Measurements from ENCODE around the gene CRLF1.

Gene CRLF1

DNA sequence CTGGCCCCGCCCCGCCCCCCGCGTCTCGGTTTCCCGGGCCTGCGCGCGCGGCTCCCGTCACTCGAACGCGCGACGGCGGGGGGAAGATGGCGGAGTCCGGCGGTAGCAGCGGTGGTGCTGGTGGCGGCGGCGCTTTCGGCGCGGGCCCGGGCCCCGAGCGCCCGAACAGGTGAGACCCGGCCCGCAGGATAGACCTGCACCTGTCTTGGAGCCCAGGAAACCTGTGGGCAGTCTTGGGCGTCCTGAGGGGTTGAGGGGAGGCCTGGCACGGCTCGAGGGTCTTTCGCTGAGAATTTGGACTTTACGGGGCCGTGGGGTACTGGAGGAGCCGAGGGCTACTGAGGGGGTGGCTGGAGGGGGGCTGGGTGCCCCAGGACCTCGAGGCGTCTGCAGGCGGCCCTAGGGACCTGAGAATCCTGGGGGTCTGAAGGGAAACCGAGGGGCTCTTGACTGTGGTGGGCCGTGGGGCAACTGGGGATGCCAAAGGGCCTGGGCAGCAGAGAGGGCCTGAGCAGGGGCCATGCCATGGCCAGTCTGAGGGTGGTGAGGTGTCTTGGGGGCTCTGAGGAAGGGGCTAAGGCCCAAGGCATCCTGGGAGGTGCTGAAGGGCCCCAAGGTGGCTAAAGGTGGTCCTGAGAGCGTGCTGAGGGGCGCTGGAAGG lies 30.5 kb upstream of the CRLF1 start, which contains the start of gene KLHL26:
Gene KLHL26 (plus strand): TSS at position 60 of the 661 bp plus-strand sequence. CDS start 27 bp downstream, at position 87.
- DNase-seq (ENCODE audit: low read depth), result no peak
- TF ChIP-seq, protein P1, sequence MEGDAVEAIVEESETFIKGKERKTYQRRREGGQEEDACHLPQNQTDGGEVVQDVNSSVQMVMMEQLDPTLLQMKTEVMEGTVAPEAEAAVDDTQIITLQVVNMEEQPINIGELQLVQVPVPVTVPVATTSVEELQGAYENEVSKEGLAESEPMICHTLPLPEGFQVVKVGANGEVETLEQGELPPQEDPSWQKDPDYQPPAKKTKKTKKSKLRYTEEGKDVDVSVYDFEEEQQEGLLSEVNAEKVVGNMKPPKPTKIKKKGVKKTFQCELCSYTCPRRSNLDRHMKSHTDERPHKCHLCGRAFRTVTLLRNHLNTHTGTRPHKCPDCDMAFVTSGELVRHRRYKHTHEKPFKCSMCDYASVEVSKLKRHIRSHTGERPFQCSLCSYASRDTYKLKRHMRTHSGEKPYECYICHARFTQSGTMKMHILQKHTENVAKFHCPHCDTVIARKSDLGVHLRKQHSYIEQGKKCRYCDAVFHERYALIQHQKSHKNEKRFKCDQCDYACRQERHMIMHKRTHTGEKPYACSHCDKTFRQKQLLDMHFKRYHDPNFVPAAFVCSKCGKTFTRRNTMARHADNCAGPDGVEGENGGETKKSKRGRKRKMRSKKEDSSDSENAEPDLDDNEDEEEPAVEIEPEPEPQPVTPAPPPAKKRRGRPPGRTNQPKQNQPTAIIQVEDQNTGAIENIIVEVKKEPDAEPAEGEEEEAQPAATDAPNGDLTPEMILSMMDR (IDR thresholded peaks at IDR 0.05; ENCODE audit: low read length, missing control alignments), result no peak
- H3K4me3 ChIP-seq (replicated peaks; ENCODE audit: low read depth, low read length), result peak within 1 kb of the TSS; percentile 74

DNA sequence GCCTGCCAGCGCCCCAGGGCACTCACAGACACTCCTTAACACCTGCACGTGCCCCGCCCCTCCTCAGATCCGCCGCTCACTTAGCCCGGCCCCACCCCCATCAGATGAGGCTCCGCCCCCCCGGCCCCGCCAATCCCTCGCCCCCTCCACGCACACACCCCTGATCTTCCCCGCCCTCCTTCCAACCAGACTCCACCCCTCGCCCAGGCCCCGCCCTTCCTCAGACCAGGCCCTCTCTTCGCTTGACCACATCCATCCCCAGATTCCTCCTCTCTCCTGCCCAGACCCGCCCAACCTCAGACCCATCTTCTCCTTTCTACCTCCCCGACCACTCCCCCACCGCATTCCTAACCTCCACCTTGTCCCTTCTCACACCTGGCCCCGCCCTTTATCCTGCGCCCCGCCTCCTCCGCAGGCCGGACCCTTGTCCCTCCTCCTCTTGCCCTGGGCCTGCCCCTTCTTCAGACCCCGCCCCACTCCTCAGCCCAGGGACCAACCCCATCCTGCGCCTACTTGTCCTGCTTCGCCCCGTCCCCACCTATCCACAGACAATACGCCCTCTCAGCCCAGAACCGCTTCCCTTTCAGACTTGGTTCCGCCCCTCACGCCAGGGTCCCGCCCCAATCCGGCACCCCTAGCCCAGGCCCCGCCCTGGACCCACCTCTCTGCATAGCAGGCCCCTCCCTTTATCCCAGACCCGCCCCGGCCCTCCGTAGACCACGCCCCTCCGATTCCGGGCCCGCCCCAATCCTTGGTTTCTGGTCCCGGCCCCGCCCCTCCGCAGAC lies 29.8 kb upstream of the CRLF1 start:
- DNase-seq (ENCODE audit: low read depth), result peak; percentile 97
- peak overlapping the region; percentile 74 for H3K4me3 ChIP-seq (replicated peaks; ENCODE audit: low read depth, low read length)
- TF ChIP-seq, protein P1 (IDR thresholded peaks at IDR 0.05; ENCODE audit: low read length, missing control alignments), result no peak

DNA sequence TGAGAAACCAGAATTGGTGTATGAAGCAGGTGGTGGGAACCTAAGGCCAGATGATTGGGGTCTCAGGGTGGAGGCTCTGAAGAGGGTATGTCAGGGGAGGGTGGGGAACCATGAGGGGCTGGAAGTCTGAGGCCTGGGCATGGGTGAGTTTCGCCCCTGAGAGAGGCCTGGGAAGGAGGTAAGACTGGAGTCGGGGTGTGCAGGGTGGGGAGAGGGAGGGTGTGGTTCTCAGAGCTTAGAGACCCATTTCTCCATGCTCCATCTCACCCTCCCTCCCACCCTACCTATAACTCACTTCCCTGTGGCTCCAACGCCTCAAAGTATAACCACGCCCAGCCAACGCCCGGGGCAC lies 29.2 kb upstream of the CRLF1 start:
- DNase-seq (ENCODE audit: low read depth), result no peak
- TF ChIP-seq, protein P1 (IDR thresholded peaks at IDR 0.05; ENCODE audit: low read length, missing control alignments), result no peak
- H3K4me3 ChIP-seq (replicated peaks; ENCODE audit: low read depth, low read length), result no peak overlapping the region

DNA sequence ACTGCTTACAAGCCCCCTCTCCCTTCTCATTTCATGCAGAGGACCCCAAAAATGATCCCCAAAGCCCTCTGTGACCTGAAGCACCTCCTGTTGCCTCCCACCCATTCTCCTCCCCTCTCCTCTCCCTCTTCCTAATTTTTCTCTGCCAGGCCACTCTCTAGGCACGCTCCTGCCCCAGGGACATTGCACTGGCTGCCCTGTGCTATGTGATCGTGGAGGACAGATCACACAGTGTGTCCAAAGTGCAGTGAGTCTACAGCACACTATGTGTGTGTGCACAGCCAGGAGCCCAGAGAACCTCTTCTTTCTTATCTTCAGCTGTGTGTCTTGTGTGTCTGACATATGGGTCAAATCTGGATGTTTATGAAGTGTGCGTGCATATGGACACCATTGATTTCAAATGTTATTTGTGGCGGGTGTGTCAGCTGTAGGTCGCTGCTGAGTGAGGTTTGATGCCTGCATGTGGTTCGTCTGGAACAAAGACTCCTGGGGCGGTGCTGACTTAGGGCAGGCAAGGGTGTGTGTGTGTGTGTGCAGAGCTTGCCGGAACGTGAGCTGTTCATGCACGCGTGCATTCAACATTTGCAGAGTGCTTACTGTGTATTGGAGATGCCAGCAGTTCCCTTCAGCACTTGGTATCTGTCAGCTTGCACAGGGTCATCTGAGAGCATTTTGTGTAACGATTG lies 28.2 kb upstream of the CRLF1 start:
- TF ChIP-seq, protein P1 (IDR thresholded peaks at IDR 0.05; ENCODE audit: low read length, missing control alignments), result no peak
- no peak for DNase-seq (ENCODE audit: low read depth)
- H3K4me3 ChIP-seq (replicated peaks; ENCODE audit: low read depth, low read length), result no peak overlapping the region

DNA sequence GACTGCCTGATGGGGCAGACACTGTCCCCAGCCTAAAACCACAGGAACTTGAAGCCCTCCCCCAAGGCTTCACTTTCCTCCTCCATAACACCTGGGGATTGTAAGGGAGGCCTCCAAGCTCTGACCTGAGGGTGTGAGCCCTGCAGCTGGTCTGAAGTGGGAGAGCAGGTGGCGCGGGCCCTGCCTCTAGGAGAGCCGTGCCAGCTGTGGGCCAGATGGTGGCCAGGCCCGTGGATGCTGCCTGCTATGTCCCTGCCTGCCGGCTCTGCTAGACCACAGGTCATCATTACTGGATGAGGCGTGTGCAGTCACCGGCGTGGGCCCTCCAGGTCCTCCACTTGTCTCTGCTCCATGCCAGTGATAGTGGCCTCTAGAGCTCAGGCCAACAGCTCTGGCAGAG lies 26.7 kb upstream of the CRLF1 start:
- DNase-seq (ENCODE audit: low read depth), result no peak
- TF ChIP-seq, protein P1 (IDR thresholded peaks at IDR 0.05; ENCODE audit: low read length, missing control alignments), result no peak
- H3K4me3 ChIP-seq (replicated peaks; ENCODE audit: low read depth, low read length), result no peak overlapping the region

DNA sequence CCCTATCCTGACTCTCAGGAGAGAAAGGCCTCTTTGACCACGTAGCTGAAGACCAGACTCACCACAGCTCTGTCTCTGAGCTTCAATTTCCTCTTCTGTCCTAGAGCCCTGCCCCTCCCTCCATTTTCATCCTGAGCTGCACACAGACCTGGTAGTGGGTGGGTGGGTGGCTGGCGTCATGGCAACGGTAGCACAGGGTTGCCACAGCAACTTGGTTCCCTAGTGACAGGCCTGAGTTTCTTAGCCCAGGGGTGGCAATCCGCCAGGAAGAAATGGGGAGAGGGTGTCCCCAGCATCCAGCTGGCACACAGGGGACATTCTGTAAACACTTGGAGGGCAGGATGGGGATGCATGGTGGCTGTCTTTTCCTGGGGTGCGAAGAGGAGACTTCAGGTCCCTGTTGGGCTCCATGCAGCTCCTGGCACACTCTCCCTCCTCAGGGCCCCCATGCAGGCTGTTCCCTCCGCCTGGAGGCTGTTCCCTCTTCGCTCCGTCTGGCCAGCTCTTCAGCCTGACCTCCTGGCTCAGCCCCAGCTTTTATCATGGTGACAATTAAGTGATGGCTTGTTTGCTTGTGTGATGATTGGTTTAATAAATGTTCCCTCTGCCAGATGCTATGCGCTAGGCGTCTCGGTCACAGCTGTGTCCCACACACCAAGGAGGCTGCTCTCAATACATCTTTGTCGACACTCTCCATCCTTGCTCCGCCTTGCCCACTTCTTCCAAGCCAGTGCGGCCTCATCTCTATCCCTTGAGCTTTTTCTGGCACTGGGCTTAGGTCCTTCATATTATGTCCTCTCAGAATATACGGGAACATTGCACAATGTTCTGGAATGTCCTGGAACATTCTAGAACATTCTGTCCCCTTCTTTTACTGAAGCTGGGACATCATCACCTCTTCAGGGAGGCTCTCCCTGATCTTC lies 22.8 kb upstream of the CRLF1 start:
- DNase-seq (ENCODE audit: low read depth), result peak; percentile 64
- H3K4me3 ChIP-seq (replicated peaks; ENCODE audit: low read depth, low read length), result no peak overlapping the region

More for the DNA sequence above, 22.8 kb upstream of the CRLF1 start:
- TF ChIP-seq, protein P1 (IDR thresholded peaks at IDR 0.05; ENCODE audit: low read length, missing control alignments), result no peak
